Measurements from ENCODE around the gene TACC3. TPM values are rescaled to one million over a fixed set of nuclear protein-coding genes. Genes with fewer than 3 reads are reported as not detected.

TACC3 gene
- total and polyA plus RNA-seq, 2 of the 8 experiments (the other 6 are each of a cell fraction or from before 2014, with no cell fraction given), result 73.8 to 148 TPM

GRCh38 chr4:1771555-1772305 lies 50.4 kb downstream of the TACC3 start:
- Histone ChIP-seq H4K91ac (replicated peaks; ENCODE audit: insufficient read length, low read length) (peak overlapping the region; percentile 65), H3K27ac (ENCODE audit: low read depth, low read length) (no peak overlapping the region; the same call in 1 of the 2 replicates), H3K79me1 (ENCODE audit: low read depth, low read length) (no peaks in the 10 kb centered on the region), H3K4ac (replicated peaks; ENCODE audit: insufficient read length, low read depth, low read length) (no peak overlapping the region), H3K18ac (ENCODE audit: extremely low read depth, low read length) (no peak overlapping the region; the same call in none of the 2 replicates), H3K4me2 (ENCODE audit: insufficient read depth in 1 of 2, low read depth in 2 of 2, low read length in 2 of 2) (no peak overlapping the region), H2AFZ (ENCODE audit: low read length) (no peak overlapping the region), H3K14ac (ENCODE audit: insufficient read length) (no peak overlapping the region), H3K23ac (ENCODE audit: insufficient read length) (no peak overlapping the region), H3K9ac (replicated peaks in 1 of 4; ENCODE audit: extremely low read depth in 1 of 4, low read depth in 3 of 4, low read length in 3 of 4) (no peak overlapping the region), H4K20me1 (replicated peaks in 1 of 2; ENCODE audit: control insufficient read depth in 1 of 2, insufficient read depth in 2 of 2, low read length in 2 of 2) (peaks cover 0 to 2% of the 10 kb centered on the region in 2 experiments), H4K5ac (ENCODE audit: insufficient read length, low read depth, low read length) (no peak overlapping the region), H3K36me3 (ENCODE audit: control insufficient read depth in 2 of 4, insufficient read depth in 4 of 4, low read length in 3 of 4) (no peaks in the 10 kb centered on the region), H3K27me3 (replicated peaks in 1 of 4; ENCODE audit: control insufficient read depth in 3 of 4, extremely low read depth in 1 of 4, insufficient read depth in 3 of 4, low read length in 3 of 4) (peaks cover 0 to 2% (median 0%) of the 10 kb centered on the region in 4 experiments; a peak in 1 of 7 replicates), H2BK5ac (ENCODE audit: low read depth, low read length) (peak overlapping the region; percentile 75; the same call in 1 of the 2 replicates), H2BK120ac (replicated peaks; ENCODE audit: low read depth, low read length) (no peak overlapping the region), H3K9me3 (ENCODE audit: insufficient read depth in 2 of 2, low read depth in 1 of 2, low read length in 1 of 2) (no peaks in the 10 kb centered on the region), H2BK15ac (ENCODE audit: low read length) (no peak overlapping the region), H2AK5ac (ENCODE audit: low read depth, low read length) (peak overlapping the region; percentile 53; the same call in 1 of the 2 replicates), H2BK20ac (ENCODE audit: low read length) (no peak overlapping the region), H3K23me2 (ENCODE audit: low read depth, low read length) (peaks cover 1% of the 10 kb centered on the region; the same call in 1 of the 2 replicates), H3K4me1 (replicated peaks in 1 of 4; ENCODE audit: control insufficient read depth in 3 of 4, insufficient read depth in 4 of 4, low read length in 3 of 4) (peaks cover 5 to 33% (median 17%) of the 10 kb centered on the region in 4 experiments), H2BK12ac (ENCODE audit: low read depth, low read length) (peak overlapping the region; percentile 60; the same call in 1 of the 2 replicates), H4K8ac (ENCODE audit: extremely low read depth, insufficient read depth, low read length) (no peak overlapping the region), H3K56ac (replicated peaks; ENCODE audit: insufficient read length, low read depth, low read length) (no peak overlapping the region), H3K4me3 (ENCODE audit: extremely low read depth in 1 of 4, insufficient read depth in 2 of 4, low read depth in 3 of 4, low read length in 4 of 4) (no peak overlapping the region), H3K79me2 (ENCODE audit: control insufficient read depth in 1 of 2, insufficient read depth in 2 of 2, low read length in 2 of 2) (no peaks in the 10 kb centered on the region)
- no peak for DNase-seq (ENCODE audit: low read depth in 1 of 2, low spot score in 2 of 2)
- POLR2A ChIA-PET (ENCODE audit: partially characterized antibody), result interaction anchor here (1.0 to 17.2 kb wide), 2 partner anchors 17 to 19 kb away, joined by 3 to 170 read pairs; partner anchors contain the start of gene FGFR3
- CTCF ChIA-PET (ENCODE audit: partially characterized antibody), result interaction anchor here (0.6 to 71.2 kb wide), 4 partner anchors 7 to 806 kb away, joined by 3 to 2507 read pairs (median 1255); partner anchors contain the start of gene FGFR3
- 85% methylated on average over 19 of the region's 28 CpGs; no CpG with 5 or more reads in 1 of the 2 experiments for WGBS, 2 experiments (ENCODE audit: extremely low coverage in 1 of 2, insufficient coverage in 1 of 2, insufficient read length in 1 of 2, insufficient replicate concordance in 2 of 2, low coverage in 1 of 2, low lambda C conversion rate in 2 of 2, missing lambda C conversion rate in 1 of 2)
- no peak for FAIRE-seq
- TF ChIP-seq SP1 (IDR thresholded peaks at IDR 0.05; ENCODE audit: low read depth, low read length) (no peak), USF2 (IDR thresholded peaks at IDR 0.05; ENCODE audit: low read length) (no peak), BCL11A (IDR thresholded peaks at IDR 0.05; ENCODE audit: low read depth in 2 of 2, low read length in 2 of 2) (no peak), TAF1 (IDR thresholded peaks at IDR 0.05; ENCODE audit: low read depth, low read length) (no peak), GTF2F1 (IDR thresholded peaks at IDR 0.05; ENCODE audit: borderline replicate concordance, low read depth, low read length) (no peak), NANOG (IDR thresholded peaks at IDR 0.05; ENCODE audit: insufficient read depth, low read depth, low read length, poor library complexity, severe bottlenecking) (no peak), RAD21 (IDR thresholded peaks at IDR 0.05 in 1 of 2, conservative IDR thresholded peaks at IDR 0.05 in 1 of 2; ENCODE audit: low read depth in 2 of 2, low read length in 2 of 2) (no peak), TCF12 (IDR thresholded peaks at IDR 0.05; ENCODE audit: low read depth, low read length) (no peak), JUND (IDR thresholded peaks at IDR 0.05; ENCODE audit: low read length) (no peak)
- TF ChIP-seq, protein P1, sequence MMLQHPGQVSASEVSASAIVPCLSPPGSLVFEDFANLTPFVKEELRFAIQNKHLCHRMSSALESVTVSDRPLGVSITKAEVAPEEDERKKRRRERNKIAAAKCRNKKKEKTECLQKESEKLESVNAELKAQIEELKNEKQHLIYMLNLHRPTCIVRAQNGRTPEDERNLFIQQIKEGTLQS (IDR thresholded peaks at IDR 0.05; ENCODE audit: insufficient read depth, low read depth, low read length), result no peak
